ENCODE measurements around the gene SNTA1. TPM values are rescaled to one million over a fixed set of nuclear protein-coding genes. Genes with fewer than 3 reads are reported as not detected.

Gene SNTA1
- total and polyA plus RNA-seq, 2 of the 13 experiments (the other 11 are each of a cell fraction or from before 2014, with no cell fraction given): 16.4 to 18.3 TPM

DNA sequence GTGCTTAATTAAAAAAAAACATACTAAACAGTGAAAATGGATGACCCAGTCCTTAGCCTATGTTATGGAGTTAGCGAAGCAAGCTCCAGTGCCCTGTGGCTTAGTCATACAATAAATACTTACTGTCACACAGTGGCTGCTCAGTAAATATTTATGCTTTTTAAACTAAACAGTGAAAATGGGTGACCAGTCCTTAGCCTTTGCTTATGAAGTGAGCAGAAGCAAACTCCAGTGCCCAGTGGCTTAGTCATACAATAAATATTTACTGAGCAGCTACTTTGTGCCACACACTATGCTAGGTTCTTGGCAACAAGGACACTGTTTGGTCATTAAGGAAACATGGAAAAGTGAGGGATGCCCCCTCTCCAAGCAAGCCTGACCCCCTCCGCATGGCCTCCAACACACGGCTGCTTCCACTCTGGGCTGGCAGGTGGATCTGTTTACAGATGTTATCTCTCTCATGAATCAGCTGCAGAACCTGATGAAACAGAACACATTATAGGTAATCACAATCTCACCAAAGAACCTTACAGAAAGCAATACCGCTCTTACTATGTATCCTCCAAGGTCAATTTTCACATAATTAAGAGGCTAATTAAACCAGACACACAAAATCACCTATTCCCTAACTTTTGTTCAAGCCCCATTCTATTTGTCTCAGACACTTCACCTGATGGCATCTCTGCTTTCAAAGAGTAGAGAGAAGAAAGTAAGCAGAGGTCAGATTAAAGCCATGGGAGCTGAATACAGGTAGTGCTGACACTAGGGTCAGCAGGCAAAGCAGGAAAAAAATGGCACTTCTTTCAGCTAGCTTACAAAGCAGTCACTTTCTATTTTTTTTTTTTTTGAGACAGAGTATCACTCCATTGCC lies 69.6 kb downstream of the SNTA1 start (continued):
- TF ChIP-seq ZNF383 (CRISPR knock-in tag; IDR thresholded peaks at IDR 0.05; ENCODE audit: borderline replicate concordance): no peak
- TF ChIP-seq, protein P1, sequence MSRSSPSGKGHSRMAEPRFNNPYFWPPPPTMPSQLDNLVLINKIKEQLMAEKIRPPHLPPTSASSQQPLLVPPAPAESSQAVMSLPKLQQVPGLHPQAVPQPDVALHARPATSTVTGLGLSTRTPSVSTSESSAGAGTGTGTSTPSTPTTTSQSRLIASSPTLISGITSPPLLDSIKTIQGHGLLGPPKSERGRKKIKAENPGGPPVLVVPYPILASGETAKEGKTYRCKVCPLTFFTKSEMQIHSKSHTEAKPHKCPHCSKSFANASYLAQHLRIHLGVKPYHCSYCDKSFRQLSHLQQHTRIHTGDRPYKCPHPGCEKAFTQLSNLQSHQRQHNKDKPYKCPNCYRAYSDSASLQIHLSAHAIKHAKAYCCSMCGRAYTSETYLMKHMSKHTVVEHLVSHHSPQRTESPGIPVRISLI (CRISPR knock-in tag; IDR thresholded peaks at IDR 0.05; ENCODE audit: borderline replicate concordance): no peak; the same call in 1 of the 2 replicates
- TF ChIP-seq, protein P2, sequence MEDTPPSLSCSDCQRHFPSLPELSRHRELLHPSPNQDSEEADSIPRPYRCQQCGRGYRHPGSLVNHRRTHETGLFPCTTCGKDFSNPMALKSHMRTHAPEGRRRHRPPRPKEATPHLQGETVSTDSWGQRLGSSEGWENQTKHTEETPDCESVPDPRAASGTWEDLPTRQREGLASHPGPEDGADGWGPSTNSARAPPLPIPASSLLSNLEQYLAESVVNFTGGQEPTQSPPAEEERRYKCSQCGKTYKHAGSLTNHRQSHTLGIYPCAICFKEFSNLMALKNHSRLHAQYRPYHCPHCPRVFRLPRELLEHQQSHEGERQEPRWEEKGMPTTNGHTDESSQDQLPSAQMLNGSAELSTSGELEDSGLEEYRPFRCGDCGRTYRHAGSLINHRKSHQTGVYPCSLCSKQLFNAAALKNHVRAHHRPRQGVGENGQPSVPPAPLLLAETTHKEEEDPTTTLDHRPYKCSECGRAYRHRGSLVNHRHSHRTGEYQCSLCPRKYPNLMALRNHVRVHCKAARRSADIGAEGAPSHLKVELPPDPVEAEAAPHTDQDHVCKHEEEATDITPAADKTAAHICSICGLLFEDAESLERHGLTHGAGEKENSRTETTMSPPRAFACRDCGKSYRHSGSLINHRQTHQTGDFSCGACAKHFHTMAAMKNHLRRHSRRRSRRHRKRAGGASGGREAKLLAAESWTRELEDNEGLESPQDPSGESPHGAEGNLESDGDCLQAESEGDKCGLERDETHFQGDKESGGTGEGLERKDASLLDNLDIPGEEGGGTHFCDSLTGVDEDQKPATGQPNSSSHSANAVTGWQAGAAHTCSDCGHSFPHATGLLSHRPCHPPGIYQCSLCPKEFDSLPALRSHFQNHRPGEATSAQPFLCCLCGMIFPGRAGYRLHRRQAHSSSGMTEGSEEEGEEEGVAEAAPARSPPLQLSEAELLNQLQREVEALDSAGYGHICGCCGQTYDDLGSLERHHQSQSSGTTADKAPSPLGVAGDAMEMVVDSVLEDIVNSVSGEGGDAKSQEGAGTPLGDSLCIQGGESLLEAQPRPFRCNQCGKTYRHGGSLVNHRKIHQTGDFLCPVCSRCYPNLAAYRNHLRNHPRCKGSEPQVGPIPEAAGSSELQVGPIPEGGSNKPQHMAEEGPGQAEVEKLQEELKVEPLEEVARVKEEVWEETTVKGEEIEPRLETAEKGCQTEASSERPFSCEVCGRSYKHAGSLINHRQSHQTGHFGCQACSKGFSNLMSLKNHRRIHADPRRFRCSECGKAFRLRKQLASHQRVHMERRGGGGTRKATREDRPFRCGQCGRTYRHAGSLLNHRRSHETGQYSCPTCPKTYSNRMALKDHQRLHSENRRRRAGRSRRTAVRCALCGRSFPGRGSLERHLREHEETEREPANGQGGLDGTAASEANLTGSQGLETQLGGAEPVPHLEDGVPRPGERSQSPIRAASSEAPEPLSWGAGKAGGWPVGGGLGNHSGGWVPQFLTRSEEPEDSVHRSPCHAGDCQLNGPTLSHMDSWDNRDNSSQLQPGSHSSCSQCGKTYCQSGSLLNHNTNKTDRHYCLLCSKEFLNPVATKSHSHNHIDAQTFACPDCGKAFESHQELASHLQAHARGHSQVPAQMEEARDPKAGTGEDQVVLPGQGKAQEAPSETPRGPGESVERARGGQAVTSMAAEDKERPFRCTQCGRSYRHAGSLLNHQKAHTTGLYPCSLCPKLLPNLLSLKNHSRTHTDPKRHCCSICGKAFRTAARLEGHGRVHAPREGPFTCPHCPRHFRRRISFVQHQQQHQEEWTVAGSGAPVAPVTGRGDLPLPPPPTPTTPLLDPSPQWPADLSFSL (CRISPR knock-in tag; IDR thresholded peaks at IDR 0.05): no peak; the same call in 1 of the 2 replicates
- TF ChIP-seq BCL6 (CRISPR knock-in tag; IDR thresholded peaks at IDR 0.05): peak; percentile 88
- TF ChIP-seq RFXAP (CRISPR knock-in tag; IDR thresholded peaks at IDR 0.05; ENCODE audit: borderline replicate concordance): peak; percentile 85; the same call in 1 of the 2 replicates
- TF ChIP-seq NR3C1 (CRISPR knock-in tag; IDR thresholded peaks at IDR 0.05): no peak
- TF ChIP-seq HDAC1 (CRISPR knock-in tag; IDR thresholded peaks at IDR 0.05): peak; percentile 98
- TF ChIP-seq RELA (CRISPR knock-in tag; IDR thresholded peaks at IDR 0.05): no peak
- TF ChIP-seq YEATS2 (CRISPR knock-in tag; IDR thresholded peaks at IDR 0.05; ENCODE audit: borderline replicate concordance): peak; percentile 85; the same call in 1 of the 2 replicates
- peak; percentile 88 for TF ChIP-seq KDM1A (CRISPR knock-in tag; IDR thresholded peaks at IDR 0.05)
- TF ChIP-seq TRIM24 (CRISPR knock-in tag; IDR thresholded peaks at IDR 0.05): peak; percentile 79; the same call in 1 of the 2 replicates
- no peak for TF ChIP-seq ZNF530 (CRISPR knock-in tag; IDR thresholded peaks at IDR 0.05; ENCODE audit: low read depth)
- TF ChIP-seq, protein P3, sequence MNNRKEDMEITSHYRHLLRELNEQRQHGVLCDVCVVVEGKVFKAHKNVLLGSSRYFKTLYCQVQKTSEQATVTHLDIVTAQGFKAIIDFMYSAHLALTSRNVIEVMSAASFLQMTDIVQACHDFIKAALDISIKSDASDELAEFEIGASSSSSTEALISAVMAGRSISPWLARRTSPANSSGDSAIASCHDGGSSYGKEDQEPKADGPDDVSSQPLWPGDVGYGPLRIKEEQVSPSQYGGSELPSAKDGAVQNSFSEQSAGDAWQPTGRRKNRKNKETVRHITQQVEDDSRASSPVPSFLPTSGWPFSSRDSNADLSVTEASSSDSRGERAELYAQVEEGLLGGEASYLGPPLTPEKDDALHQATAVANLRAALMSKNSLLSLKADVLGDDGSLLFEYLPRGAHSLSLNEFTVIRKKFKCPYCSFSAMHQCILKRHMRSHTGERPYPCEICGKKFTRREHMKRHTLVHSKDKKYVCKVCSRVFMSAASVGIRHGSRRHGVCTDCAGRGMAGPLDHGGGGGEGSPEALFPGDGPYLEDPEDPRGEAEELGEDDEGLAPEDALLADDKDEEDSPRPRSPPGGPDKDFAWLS (CRISPR knock-in tag; IDR thresholded peaks at IDR 0.05; ENCODE audit: borderline replicate concordance): no peak
